K562 (cell line): Measurements from ENCODE around the gene RABGAP1L. TPM values are rescaled to one million over a fixed set of nuclear protein-coding genes. Genes with fewer than 3 reads are reported as not detected.

Experiments
- RREB1 ChIP-seq: fragments of 250-450 bp; sonication (Bioruptor Pico); IDR thresholded peaks from 2 replicates; pipeline ENCODE4 v1.4.0; 2020
- ZFP1 ChIP-seq: fragments of 450-650 bp; formaldehyde crosslinking; IDR thresholded peaks from 2 replicates; pipeline ENCODE4 v1.4.0; 2020; ENCODE audit warnings: mild to moderate bottlenecking, mixed read lengths
- ZNF830 ChIP-seq: fragments of 250-450 bp; sonication (Bioruptor Pico); IDR thresholded peaks from 2 replicates; pipeline ENCODE4 v1.5.0; 2021; ENCODE audit warnings: mild to moderate bottlenecking
- polyA plus RNA-seq, 8 experiments: library from polyadenylated mRNA; depleted of rRNA in 4 of 8; stranded (reverse) in 5 of 8; unstranded in 3 of 8; fragments of >200 nt; fragmentation: Nextera tagmentation in 2 of 8; fragmentation: Illumina TruSeq in 1 of 8; extraction: Ambion mirVana in 2 of 8; extraction: Trizol in 1 of 8; gene quantifications; 2 replicates each; pipeline versions ENCODE4 v1.2.1 to v1.2.3, GENCODE V29; 2011 to 2014; ENCODE audit warnings: inconsistent platforms in 1 of 8, missing spikeins in 1 of 8
- total RNA-seq, 7 experiments: library from RNA; depleted of rRNA in 6 of 7; stranded (reverse); fragments of >200 nt in 6 of 7; fragmentation: Illumina TruSeq in 2 of 7; extraction: Trizol in 2 of 7; gene quantifications; 2 replicates each; pipeline versions ENCODE4 v1.2.1 to v1.2.3, GENCODE V29; 2011 to 2021; ENCODE audit warnings: low replicate concordance in 1 of 7

The RABGAP1L gene
- total and polyA plus RNA-seq, 9 of the 15 experiments (the other 6 are each of a cell fraction or from before 2014, with no cell fraction given): 16.5 to 44.9 (median 26.7) TPM

- TF ChIP-seq ZNF830 (0 out of 2 replicates have a peak, but pooled peaks have one; percentile 11), RREB1 (CRISPR knock-in tag) (0 out of 2 replicates have a peak, but pooled peaks have one; percentile 20), ZFP1 (CRISPR knock-in tag) (no peak)
- TF ChIP-seq, all 486 proteins: peak for 23
Observed at GRCh38 chr1:174964972-174965361, 805.6 kb downstream of the RABGAP1L start (continued).
